H1 (cell line): ENCODE data around the gene UGGT2. TPM values are rescaled to one million over a fixed set of nuclear protein-coding genes. Genes with fewer than 3 reads are reported as not detected.

Experiments used
- CTCF ChIA-PET: fragments of 300-600 bp; sonication (Branson Sonifier 250); formaldehyde crosslinking; loops from one replicate; lab custom pipeline; 2021; ENCODE audit not compliant: partially characterized antibody; lab: Charles Lee
- POLR2A ChIA-PET: fragments of 300-600 bp; sonication (Branson Sonifier 250); formaldehyde crosslinking; loops from one replicate; lab custom pipeline; 2021; ENCODE audit warnings: inconsistent platforms; ENCODE audit not compliant: partially characterized antibody; lab: Charles Lee
- DNase-seq, 2 experiments: peaks; one replicate each; pipeline versions ENCODE4 v3.0.0 to v3.0.0-alpha.2; 2010 to 2022; ENCODE audit warnings: low spot score in 2 of 2, low read depth in 1 of 2, mixed read lengths in 1 of 2
- FAIRE-seq: peaks from 2 replicates; lab custom pipeline; 2011; peaks lifted over from hg19 to GRCh38; lab: Jason Lieb, UNC
- H2AFZ ChIP-seq: 2 replicates; pipeline ENCODE4 v1.8.1; 2012; ENCODE audit warnings: low read length, inconsistent platforms
- H2AK5ac ChIP-seq: 2 replicates; pipeline ENCODE4 v1.6.1; 2013; ENCODE audit warnings: low read depth, low read length
- H2BK120ac ChIP-seq: replicated peaks from 2 replicates; pipeline ENCODE3; 2013; ENCODE audit warnings: low read depth, low read length, inconsistent platforms
- H2BK12ac ChIP-seq: 2 replicates; pipeline ENCODE4 v1.6.1; 2013; ENCODE audit warnings: low read depth, low read length
- H2BK15ac ChIP-seq: 2 replicates; pipeline ENCODE4 v1.6.1; 2013; ENCODE audit warnings: low read length
- H2BK20ac ChIP-seq: 2 replicates; pipeline ENCODE4 v1.6.1; 2013; ENCODE audit warnings: low read length
- H2BK5ac ChIP-seq: 2 replicates; pipeline ENCODE4 v1.6.1; 2013; ENCODE audit warnings: low read depth, low read length
- H3K14ac ChIP-seq: 2 replicates; pipeline ENCODE4 v1.6.1; 2013; ENCODE audit warnings: inconsistent platforms; ENCODE audit not compliant: insufficient read length
- H3K18ac ChIP-seq: 2 replicates; pipeline ENCODE4 v1.6.1; 2013; ENCODE audit warnings: low read length; ENCODE audit errors: extremely low read depth
- H3K23ac ChIP-seq: 2 replicates; pipeline ENCODE4 v1.6.1; 2013; ENCODE audit warnings: inconsistent platforms; ENCODE audit not compliant: insufficient read length
- H3K23me2 ChIP-seq: 2 replicates; pipeline ENCODE4 v1.6.1; 2013; ENCODE audit warnings: low read depth, low read length
- H3K27ac ChIP-seq: 2 replicates; pipeline ENCODE4 v1.6.1; 2011; ENCODE audit warnings: low read depth, low read length, inconsistent platforms
- H3K27me3 ChIP-seq, 4 experiments: replicated peaks in 1 of 4; 1 replicate in 1 of 4; 2 replicates in 3 of 4; pipeline versions ENCODE4 v1.6.1 to v1.8.1; 2011 to 2013; ENCODE audit warnings: low read length in 3 of 4, mild to moderate bottlenecking in 3 of 4, inconsistent platforms in 2 of 4, mixed read lengths in 2 of 4, moderate library complexity in 1 of 4; ENCODE audit not compliant: control insufficient read depth in 3 of 4, insufficient read depth in 3 of 4; ENCODE audit errors: extremely low read depth in 1 of 4
- H3K36me3 ChIP-seq, 4 experiments: 2 replicates each; pipeline versions ENCODE4 v1.6.1 to v1.8.1; 2011 to 2013; ENCODE audit warnings: mild to moderate bottlenecking in 4 of 4, low read length in 3 of 4, moderate library complexity in 2 of 4, control low read depth in 1 of 4, inconsistent platforms in 1 of 4; ENCODE audit not compliant: insufficient read depth in 4 of 4, control insufficient read depth in 2 of 4
- H3K4ac ChIP-seq: replicated peaks from 2 replicates; pipeline ENCODE3; 2013; ENCODE audit warnings: low read length, low read depth, mixed read lengths, inconsistent platforms; ENCODE audit not compliant: insufficient read length
- H3K4me1 ChIP-seq, 4 experiments: replicated peaks in 1 of 4; 1 replicate in 1 of 4; 2 replicates in 3 of 4; pipeline versions ENCODE4 v1.6.1 to v1.8.1; 2011 to 2013; ENCODE audit warnings: low read length in 3 of 4, inconsistent platforms in 2 of 4, mixed read lengths in 1 of 4; ENCODE audit not compliant: insufficient read depth in 4 of 4, control insufficient read depth in 3 of 4
- H3K4me2 ChIP-seq, 2 experiments: 2 replicates each; pipeline versions ENCODE4 v1.6.1 to v1.8.1; 2011 to 2013; ENCODE audit warnings: low read depth in 2 of 2, low read length in 2 of 2, control low read depth in 1 of 2, inconsistent platforms in 1 of 2, mild to moderate bottlenecking in 1 of 2; ENCODE audit not compliant: insufficient read depth in 1 of 2
- H3K4me3 ChIP-seq, 4 experiments: fragments of 200-600, 300-600 bp in 1 of 4; sonication (generic), shearing (Covaris generic), sonication (Bioruptor Twin) in 1 of 4; 2 replicates each; pipeline versions ENCODE4 v1.5.1 to v1.8.1; 2011 to 2016; ENCODE audit warnings: low read length in 4 of 4, low read depth in 3 of 4, control low read depth in 2 of 4, inconsistent platforms in 2 of 4, mild to moderate bottlenecking in 2 of 4, mixed read lengths in 1 of 4, moderate library complexity in 1 of 4; ENCODE audit not compliant: insufficient read depth in 2 of 4; ENCODE audit errors: extremely low read depth in 1 of 4
- H3K56ac ChIP-seq: replicated peaks from 2 replicates; pipeline ENCODE3; 2013; ENCODE audit warnings: low read depth, mild to moderate bottlenecking, mixed read lengths, low read length, inconsistent platforms; ENCODE audit not compliant: insufficient read length
- H3K79me1 ChIP-seq: 2 replicates; pipeline ENCODE4 v1.6.1; 2013; ENCODE audit warnings: low read depth, low read length, control low read depth
- H3K79me2 ChIP-seq, 2 experiments: 2 replicates each; pipeline versions ENCODE4 v1.6.1 to v1.8.1; 2012 to 2013; ENCODE audit warnings: low read length in 2 of 2, mild to moderate bottlenecking in 2 of 2, inconsistent platforms in 1 of 2; ENCODE audit not compliant: insufficient read depth in 2 of 2, control insufficient read depth in 1 of 2
- H3K9ac ChIP-seq, 4 experiments: replicated peaks in 1 of 4; 1 replicate in 1 of 4; 2 replicates in 3 of 4; pipeline versions ENCODE4 v1.6.1 to v1.8.1; 2011 to 2013; ENCODE audit warnings: low read depth in 3 of 4, low read length in 3 of 4, control low read depth in 2 of 4, mild to moderate bottlenecking in 2 of 4, moderate library complexity in 2 of 4, inconsistent platforms in 1 of 4; ENCODE audit errors: extremely low read depth in 1 of 4
- H3K9me3 ChIP-seq, 2 experiments: 2 replicates each; pipeline versions ENCODE4 v1.6.1 to v1.8.1; 2012 to 2013; ENCODE audit warnings: mild to moderate bottlenecking in 2 of 2, moderate library complexity in 2 of 2, control low read depth in 1 of 2, inconsistent platforms in 1 of 2, low read depth in 1 of 2, low read length in 1 of 2, mixed read lengths in 1 of 2; ENCODE audit not compliant: insufficient read depth in 2 of 2
- H4K20me1 ChIP-seq, 2 experiments: replicated peaks in 1 of 2; 2 replicates each; pipeline versions ENCODE3 to v1.8.1; 2011 to 2013; ENCODE audit warnings: inconsistent platforms in 2 of 2, low read length in 2 of 2, mild to moderate bottlenecking in 1 of 2; ENCODE audit not compliant: insufficient read depth in 2 of 2, control insufficient read depth in 1 of 2
- H4K5ac ChIP-seq: 2 replicates; pipeline ENCODE4 v1.6.1; 2013; ENCODE audit warnings: low read length, low read depth, mixed read lengths, inconsistent platforms; ENCODE audit not compliant: insufficient read length
- H4K8ac ChIP-seq: 2 replicates; pipeline ENCODE4 v1.8.0; 2013; ENCODE audit warnings: mild to moderate bottlenecking, moderate library complexity, low read length, inconsistent platforms; ENCODE audit not compliant: insufficient read depth; ENCODE audit errors: extremely low read depth
- H4K91ac ChIP-seq: replicated peaks from 2 replicates; pipeline ENCODE3; 2013; ENCODE audit warnings: low read length, mixed read lengths, inconsistent platforms; ENCODE audit not compliant: insufficient read length
- BRCA1 ChIP-seq: IDR thresholded peaks from 2 replicates; pipeline ENCODE4 v1.6.1; 2012; ENCODE audit warnings: low read depth, low read length, improper control_type of control experiment
- CBX8 ChIP-seq: fragments of 300-800, 300-1000 bp; sonication (generic); IDR thresholded peaks from 2 replicates; pipeline ENCODE4 v1.7.1; 2016; ENCODE audit warnings: low read depth, low read length, borderline replicate concordance
- HDAC6 ChIP-seq: IDR thresholded peaks from one replicate; pipeline ENCODE4 v1.7.1; 2012; ENCODE audit warnings: low read depth, mild to moderate bottlenecking, inconsistent platforms, low read length, moderate library complexity
- PHF8 ChIP-seq: fragments of 200-600 bp; sonication (generic); conservative IDR thresholded peaks from 2 replicates; pipeline ENCODE4 v1.7.1; 2012; ENCODE audit warnings: low read depth, mild to moderate bottlenecking, inconsistent platforms, low read length, moderate library complexity
- POLR2AphosphoS5 ChIP-seq: IDR thresholded peaks from 2 replicates; pipeline ENCODE4 v1.6.1; 2011; ENCODE audit warnings: low read depth, low read length
- SRF ChIP-seq: IDR thresholded peaks from 2 replicates; pipeline ENCODE4 v1.6.1; 2011; ENCODE audit warnings: mild to moderate bottlenecking, low read depth, low read length, moderate library complexity
- WGBS, 2 experiments: shearing (Covaris generic) in 1 of 2; methylation state at CpG; one replicate each; pipeline versions ENCODE4 v1.1.6 to v1.1.7; 2013 to 2015; ENCODE audit warnings: low lambda C conversion rate in 2 of 2, mixed read lengths in 2 of 2, inconsistent platforms in 1 of 2, low coverage in 1 of 2, missing lambda C conversion rate in 1 of 2; ENCODE audit not compliant: insufficient replicate concordance in 2 of 2, insufficient coverage in 1 of 2, insufficient read length in 1 of 2; ENCODE audit errors: extremely low coverage in 1 of 2, missing lambda C conversion rate in 1 of 2; 5-methylcytosine and 5-hydroxymethylcytosine counted together
- polyA plus RNA-seq, 7 experiments: library from polyadenylated mRNA; depleted of rRNA in 3 of 7; stranded (reverse) in 5 of 7; unstranded in 2 of 7; fragments of >200 nt in 5 of 7; fragments of 200-250 nt in 2 of 7; gene quantifications; 1 replicate in 5 of 7; 2 replicates in 1 of 7; 4 replicates in 1 of 7; pipeline versions ENCODE4 v1.2.1 to v1.2.3, GENCODE V29; 2011 to 2013; ENCODE audit warnings: missing spikeins in 2 of 7, mixed read lengths in 2 of 7
- total RNA-seq: library from RNA; stranded (reverse); fragmentation: NEBNext Ultra II Directional; extraction: Animal tissue kit (Norgen Biotek cat#: 25700); gene quantifications from 2 replicates; pipeline ENCODE4 v1.2.1, GENCODE V29; 2021

UGGT2 gene
- total and polyA plus RNA-seq, 2 of the 8 experiments (the other 6 are each of a cell fraction or from before 2014, with no cell fraction given) = 5.9 to 25.1 TPM

GRCh38 chr13:95931300-95932025, 121.7 kb downstream of the UGGT2 start:
- Histone ChIP-seq H2AFZ (no peak overlapping the region), H3K36me3 (peaks cover 4 to 50% (median 19%) of the 10 kb centered on the region in 4 experiments; a peak in 7 of 8 replicates), H3K4me2 (no peak overlapping the region), H4K91ac (no peak overlapping the region), H4K8ac (no peak overlapping the region), H2BK12ac (no peak overlapping the region), H3K9me3 (peaks cover 28 to 41% of the 10 kb centered on the region in 2 experiments), H3K23me2 (no peaks in the 10 kb centered on the region; the same call in 1 of the 2 replicates), H2AK5ac (no peak overlapping the region), H3K4me3 (no peak overlapping the region), H2BK120ac (no peak overlapping the region), H4K20me1 (no peaks in the 10 kb centered on the region), H3K79me2 (no peaks in the 10 kb centered on the region), H2BK15ac (no peak overlapping the region), H3K9ac (no peak overlapping the region), H3K4ac (no peak overlapping the region), H4K5ac (no peak overlapping the region), H3K14ac (no peak overlapping the region), H3K18ac (no peak overlapping the region), H2BK20ac (no peak overlapping the region), H3K27ac (no peak overlapping the region), H3K79me1 (no peaks in the 10 kb centered on the region), H3K4me1 (no peaks in the 10 kb centered on the region), H3K23ac (no peak overlapping the region), H3K27me3 (no peaks in the 10 kb centered on the region), H3K56ac (no peak overlapping the region), H2BK5ac (no peak overlapping the region)
- WGBS, 2 experiments = 94% methylated on average over 28 of the region's 44 CpGs; no CpG with 5 or more reads in 1 of the 2 experiments
- no peak for DNase-seq
- POLR2A ChIA-PET = no interaction called here
- FAIRE-seq = no peak
- CTCF ChIA-PET = interaction anchor here (0.8 kb wide), 1 partner anchor 32 kb away, joined by 4 read pairs; no protein-coding TSS in a partner anchor
- TF ChIP-seq HDAC6 (no peak), CBX8 (no peak), POLR2AphosphoS5 (no peak), BRCA1 (no peak), SRF (no peak), PHF8 (no peak)
